Dermis blood vessel endothelial cell (primary cell): ENCODE data around the gene ADCY5. TPM values are rescaled to one million over a fixed set of nuclear protein-coding genes. Genes with fewer than 3 reads are reported as not detected.

Experiments used
- DNase-seq: peaks from one replicate; pipeline ENCODE4 v3.0.0; 2010
- total RNA-seq: library from RNA; depleted of rRNA; stranded (reverse); fragments of >200 nt; gene quantifications from 2 replicates; pipeline ENCODE4 v1.2.3, GENCODE V29; 2014

Gene ADCY5
- total RNA-seq, 1 donor from 2014 or later = 0.17 TPM

DNA sequence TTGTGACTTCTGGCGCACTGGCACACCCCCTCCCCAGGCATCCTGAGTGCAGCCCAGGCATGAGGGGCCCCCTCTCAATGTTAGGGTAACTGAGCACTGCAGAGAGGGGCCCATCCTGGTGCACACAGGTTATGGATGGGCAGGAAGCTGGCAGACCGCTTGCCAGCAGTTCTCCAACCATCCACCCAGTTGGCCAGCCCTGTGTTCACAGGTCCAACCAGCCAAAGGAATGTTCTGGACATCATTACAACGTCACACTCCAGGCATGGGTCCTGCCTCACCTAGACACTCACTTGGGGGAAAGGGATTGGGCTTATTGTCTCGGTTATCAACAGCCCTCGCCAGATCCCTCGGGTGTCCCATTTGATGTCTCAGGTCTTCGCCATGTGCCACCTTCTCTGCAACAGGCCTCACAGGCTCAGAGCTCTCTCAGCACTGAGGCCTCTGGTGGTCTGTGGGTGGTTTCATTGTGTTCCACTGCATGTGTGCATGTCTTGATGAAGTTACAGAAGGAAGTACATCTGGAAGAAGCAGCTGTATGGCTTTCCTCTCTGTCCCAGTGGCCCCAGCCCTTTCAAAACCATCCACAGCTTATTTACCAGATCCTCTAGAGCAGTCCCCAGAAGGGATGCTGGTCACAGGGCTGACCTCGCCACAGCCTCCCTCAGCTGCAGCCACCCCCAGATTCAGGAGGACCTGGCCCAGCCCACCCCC lies 23.7 kb downstream of the ADCY5 start:
- no peak for DNase-seq

DNA sequence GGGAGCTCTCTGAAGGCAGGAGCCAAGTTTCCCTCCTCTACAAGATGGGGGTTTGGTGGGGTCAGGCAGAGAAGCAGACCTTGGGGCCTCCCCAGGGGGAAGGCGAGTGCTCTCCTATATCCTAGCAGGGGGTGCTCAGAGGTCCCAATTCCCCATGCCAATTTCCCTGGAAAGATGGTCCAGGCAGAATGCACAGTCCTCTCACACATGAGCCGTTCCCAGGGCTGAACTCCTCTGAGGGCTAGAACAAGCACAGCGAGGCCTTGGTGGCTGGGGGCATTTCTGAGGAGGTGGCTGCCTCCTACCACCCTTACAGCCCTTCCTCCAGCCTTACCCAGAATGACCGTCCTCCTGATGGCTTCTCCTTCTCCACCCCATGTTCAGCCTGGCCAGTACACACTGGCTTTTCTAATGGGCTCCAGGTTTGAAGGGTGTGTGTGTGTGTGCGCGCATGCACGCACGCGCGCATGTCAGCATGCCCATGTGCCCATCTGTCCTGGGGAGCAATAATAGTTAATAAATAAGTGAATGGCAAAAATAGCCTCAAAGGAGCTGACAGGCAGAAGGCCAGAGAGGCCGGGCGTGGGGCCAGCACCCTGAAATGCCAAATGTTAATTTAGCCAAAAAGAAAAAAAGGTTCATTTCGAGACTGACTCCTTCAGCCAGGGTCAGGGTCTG lies 24.4 kb downstream of the ADCY5 start:
- DNase-seq = no peak

DNA sequence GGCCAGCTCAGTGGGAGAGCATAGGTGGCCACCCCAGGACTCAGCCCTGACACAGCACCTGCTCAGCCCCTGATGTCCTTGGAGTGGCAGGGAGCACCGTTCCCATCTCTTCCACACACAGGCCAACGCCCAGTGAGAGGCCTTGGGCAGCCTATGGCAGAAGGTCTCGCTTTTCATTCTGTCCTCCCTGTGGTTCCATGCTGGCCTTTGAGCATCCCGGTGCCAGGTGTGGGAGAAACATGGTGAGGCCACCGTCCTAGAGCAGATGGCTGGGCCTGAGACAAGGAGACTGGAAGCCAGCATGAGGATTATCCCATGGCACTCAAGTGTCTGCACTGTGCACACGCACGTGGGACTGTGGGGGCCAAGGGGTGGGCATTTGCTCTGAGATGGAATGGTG lies 25.1 kb downstream of the ADCY5 start:
- DNase-seq = no peak

DNA sequence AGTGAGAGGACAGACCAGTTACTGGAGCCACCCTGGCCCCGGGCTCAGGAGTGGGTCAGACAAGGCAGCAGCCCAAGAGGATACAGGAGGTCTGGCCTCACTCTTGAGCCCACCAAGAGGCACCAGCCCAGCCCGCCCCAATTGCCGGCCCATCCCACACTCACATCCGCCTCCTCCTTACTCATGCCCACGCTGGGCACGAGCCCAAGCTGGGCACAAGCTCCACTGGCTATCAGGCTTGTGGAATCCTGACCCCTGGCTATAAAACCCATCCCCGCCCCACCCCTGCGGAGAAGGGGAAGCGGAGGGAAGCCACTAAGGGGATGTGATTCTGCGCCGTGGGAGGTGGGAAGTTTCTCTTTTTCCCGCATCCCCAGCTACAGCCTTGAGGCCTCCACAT lies 25.9 kb downstream of the ADCY5 start:
- no peak for DNase-seq

DNA sequence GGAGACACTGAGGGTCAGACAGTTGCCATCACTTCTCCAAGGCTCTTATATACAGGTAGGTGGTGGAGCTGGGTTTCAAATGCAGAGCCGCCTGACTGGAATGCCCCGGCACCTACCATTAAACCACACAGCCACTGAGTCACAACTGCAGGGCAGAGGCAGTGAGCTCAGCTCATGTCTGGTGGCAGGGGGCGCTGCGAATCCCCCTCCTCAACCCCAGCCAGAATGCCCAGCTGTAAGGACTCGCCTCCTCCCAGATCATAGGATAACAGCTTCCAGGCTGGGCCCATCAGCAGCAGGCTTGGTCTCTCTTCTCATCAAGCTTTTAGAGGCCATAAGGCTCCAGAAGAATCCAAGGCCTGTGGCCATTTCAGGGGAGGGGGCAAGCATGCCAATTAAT lies 26.4 kb downstream of the ADCY5 start:
- DNase-seq = no peak

DNA sequence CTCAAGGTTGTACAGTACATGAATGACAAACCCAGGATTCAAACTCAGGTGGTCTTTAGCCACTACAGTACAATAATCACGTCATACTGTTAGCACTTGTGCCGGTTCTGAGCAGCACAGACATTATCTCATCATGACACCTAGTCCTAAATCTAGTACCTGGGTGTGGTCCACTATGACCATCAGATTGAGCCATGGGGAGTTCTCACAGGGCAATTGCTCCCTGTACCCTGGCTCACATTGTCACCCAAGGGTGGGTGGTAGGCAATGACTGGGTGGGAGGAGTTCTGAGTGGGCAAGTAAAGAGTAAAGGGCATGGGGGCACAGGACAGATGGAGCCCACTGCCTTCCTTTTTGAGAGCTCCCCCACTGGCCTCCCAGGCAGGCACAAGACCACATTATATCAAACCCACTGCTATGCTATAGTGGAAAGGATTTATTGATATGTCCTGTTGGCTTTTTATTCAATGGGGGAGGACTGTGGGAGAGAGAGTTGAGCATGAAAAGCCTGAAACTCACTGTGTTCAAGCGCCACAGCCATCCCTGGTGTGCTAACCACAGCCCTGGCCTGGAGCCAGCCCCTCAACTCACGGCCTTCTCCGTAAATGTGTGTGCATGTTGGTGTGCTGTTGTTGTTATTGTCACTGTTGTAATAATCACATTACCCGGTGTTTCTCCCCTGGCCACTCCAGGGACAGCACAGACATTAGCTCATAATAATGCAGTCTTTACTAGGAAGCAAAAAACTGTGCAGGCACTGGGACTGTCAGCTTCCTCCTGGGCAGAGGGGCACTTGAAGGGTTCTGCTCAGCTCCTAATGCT lies 27.3 kb downstream of the ADCY5 start:
- no peak for DNase-seq

DNA sequence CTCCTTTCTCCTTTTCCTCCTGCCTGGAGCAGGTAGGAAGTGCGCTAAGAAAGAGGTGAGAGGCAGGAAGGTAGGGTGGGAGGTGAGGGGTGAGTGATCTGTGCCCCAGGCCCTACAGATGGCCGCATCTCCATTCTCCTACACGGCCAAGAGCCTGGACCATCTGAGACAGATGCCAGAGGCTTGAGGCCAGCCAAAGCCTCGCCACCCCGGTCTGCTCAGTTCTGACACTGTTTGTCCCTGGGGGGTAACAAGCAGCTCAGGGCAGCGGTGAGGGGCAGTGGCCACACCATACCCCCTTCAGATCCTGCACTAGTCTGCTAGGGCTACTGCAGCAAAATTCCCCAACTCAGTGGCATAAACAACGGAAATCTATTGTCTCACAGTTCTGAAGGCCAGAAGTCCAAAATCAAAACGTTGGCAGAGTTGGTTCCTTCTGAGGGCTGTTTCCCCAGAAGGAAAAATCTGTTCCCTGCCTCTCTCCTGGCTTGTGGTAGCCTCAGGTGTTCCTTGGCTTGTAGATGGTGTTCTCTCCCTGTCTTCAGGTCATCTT lies 28.4 kb downstream of the ADCY5 start:
- DNase-seq = no peak

DNA sequence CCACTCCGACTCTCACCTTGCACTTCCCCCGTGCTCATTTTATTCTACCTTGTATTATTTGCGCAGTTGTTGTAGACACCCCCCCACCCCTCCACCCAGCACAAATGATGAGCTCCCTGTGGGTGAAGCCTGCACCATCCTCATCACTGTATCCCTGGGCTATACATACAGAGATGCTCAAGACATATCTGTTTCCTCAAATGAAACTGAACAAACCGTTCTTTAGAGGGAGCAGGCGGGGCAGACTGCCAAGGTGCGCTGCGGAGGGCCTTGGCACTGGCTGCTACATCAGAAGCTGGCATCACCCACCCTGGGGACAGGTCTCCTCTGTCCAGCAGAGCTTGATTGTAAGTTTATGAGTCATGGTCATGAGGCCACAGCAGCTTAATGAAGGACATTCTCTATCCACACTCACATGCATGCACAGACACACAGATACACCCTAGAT lies 29.0 kb downstream of the ADCY5 start:
- DNase-seq = no peak

DNA sequence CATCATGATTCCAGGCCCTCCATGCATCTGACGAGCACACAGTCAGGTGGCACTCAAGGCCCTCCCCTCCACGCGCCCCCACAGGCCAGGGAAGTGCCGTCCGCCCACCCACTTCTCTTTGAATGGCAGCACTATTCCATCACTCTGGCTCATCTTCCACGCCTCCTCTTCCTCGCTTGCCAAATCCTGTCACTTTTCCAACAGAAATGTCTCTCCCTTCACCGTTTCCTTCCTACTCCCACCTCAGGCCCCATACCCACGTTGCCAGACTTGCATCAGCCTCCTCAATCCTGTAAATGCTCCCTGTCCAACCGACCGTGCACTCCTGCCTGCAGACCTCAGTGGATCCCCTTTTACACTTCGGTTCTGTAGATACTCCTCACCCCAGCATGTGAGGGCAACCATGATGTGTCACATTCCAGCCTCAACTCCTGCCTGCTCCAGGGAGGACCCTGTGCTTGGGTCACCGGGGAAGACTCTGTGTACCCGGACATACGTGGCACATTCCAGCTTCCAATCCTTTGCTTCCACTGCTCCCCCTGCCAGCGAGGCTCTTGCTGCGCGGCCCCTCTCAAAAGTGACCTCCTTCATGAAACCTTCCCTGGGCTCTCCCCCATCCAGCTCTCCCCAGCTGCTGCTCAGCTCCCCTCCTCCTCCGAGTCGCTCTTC lies 29.6 kb downstream of the ADCY5 start:
- DNase-seq = no peak

DNA sequence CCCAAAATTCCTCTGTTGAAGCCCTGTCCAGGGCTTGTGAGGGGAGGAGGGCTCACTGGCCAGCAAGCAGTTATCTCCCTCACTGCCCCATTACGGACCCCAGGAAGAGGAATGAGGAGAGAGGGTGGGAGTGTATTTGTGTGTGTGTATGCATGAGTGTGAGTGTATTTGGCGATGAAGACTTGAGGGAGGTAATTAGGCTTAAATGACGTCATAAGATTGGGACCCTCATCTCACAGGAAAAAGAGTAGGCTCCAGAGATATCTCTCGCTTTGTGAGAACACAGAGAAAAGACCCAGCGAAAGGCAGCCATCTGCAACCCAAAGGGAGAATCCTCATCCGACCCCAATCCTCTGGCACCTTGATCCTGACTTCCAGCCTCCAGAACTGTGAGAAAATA lies 32.2 kb downstream of the ADCY5 start:
- DNase-seq = no peak

DNA sequence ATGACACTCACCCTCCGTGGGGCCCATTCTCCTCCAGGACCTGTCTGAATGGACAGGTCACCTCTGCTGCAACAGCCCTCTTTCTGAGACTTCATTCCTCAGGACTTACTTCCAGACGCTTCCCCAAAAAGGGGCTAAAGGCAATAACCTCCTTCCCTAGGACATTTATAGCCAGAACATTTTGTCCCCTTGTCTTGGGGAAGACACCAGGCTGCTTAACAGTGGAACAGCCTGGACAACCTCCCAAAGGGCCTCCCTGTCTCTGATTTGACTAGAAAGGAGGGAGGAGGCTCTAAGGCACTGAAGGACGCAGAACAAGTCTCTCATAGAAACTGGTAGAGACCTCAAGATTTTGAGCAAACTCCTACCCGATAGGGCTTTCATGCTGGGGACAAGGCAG lies 32.7 kb downstream of the ADCY5 start:
- no peak for DNase-seq

DNA sequence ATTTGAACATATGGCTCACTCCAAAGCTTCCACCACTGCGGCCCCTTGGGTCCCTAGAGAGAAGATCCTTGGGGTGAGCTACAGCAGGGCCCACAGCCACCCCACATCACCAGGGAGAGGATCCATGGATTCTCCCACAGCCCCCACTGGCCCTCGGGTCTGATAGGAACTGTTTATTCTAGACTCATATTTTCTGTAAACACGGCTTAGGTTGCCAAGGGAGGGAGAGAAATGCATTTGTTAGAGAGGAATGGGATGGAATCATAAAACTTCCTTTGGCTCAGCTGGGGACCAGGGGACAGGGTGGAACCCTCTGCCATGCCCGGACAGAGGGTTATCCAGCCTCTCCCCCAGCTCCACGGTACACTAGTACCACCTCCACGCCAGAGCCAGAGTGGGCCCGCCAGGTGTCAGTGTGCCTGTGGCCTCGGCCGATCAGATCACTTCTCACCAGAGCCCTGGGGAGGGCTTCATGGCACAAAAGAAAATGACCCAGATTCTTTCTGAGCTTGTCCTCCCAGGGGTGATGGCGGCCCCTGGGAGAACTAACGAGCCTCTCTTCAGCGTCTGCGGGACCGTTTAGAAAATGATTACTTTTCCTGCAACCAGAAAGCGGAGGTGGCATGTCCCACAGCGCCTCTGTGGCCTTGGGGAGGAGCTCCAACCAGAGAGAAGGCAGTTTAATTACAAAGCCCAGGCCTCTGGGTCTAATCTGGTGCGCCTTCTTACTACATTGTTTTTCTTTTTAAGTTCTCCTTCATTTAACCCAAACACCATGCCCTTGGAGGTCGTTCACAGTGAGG lies 33.7 kb downstream of the ADCY5 start:
- no peak for DNase-seq

DNA sequence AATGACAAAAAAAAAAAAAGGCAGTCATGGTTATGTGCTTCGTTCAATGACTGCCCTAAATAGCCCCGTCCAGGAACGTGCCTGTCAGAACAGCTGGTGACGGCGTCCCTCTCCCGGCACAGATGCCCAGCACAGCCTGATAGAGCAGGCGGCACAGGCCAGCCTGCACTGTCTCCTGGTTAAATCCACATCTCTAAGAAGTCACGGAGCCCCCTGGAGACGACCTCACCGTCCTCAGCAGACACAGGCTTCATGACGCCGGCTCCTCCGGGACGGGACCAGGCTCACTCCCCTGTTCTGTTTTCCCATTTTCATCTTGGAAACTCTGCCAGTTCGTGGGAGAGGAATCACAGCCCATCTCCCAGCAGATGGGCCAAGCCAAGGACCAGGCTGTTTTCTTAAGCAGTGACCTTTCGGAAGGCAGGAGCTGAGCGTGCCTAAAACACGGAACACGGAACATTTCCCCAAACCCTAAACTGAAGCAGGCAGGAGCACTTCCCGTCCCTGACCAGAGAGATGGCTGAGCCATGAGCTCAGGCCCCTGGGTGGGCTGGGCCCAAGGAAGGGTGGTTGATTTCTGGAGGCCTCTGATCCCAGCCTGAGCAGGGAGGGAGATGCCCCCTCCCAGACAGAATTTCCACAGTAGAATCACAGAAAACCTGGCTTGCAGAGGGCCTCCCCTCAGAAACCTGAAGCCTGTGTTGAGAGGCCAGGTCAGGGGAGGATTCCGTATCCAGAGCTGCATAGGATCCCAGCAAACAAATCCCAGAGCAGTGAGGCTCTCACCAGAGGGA lies 35.9 kb downstream of the ADCY5 start:
- no peak for DNase-seq

DNA sequence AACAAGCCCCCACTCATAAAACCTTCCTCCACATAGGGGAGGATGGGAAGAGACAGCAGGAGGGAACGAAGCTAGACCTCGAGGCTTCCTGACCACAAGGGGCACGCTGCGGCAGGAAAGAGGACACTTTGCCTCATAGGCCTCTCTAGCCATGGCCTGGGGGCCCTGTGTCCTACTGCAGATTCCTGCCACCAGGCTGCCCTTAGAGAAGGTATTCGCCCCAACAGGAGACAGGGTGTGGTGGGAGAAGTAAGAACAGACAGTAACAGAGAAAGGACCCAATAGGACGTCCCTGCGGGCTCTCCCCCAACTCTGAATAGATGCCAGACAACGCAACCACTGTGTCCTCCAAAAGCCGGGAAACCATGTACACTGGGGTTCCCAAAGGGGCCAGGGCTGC lies 36.8 kb downstream of the ADCY5 start:
- DNase-seq = no peak

DNA sequence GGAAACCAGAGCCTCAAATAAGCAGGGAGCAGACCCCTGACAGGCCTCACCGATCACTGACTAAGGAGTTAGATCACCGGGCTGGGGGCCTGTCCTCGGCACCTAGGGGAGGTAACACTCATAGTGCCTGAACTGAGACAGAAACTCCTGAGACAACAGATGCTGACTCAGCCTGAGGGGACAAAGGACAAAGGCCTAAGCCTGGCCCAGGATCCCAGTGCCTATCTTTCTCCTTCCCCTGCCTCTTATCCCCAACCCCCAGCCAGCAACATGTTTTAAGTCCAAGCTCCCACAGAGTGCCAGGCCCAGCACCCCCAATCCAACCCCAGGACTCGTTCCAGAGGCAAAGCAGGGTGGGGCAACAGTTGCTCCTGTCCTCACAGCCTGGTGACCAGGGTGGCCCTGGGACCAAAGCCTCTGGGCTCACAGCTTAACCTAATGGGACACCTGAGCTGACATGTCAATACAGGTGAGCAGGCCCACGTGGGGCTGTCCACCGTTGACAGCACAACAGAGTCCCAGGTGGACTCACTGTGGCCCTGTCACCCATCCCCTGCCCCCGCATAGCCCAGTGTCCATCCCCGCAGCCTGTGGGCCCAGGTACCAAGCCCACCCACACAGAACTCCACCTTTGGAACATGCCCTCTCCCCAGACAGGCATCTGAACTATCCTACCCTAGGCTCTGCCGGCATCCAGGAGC lies 37.4 kb downstream of the ADCY5 start:
- DNase-seq = no peak

DNA sequence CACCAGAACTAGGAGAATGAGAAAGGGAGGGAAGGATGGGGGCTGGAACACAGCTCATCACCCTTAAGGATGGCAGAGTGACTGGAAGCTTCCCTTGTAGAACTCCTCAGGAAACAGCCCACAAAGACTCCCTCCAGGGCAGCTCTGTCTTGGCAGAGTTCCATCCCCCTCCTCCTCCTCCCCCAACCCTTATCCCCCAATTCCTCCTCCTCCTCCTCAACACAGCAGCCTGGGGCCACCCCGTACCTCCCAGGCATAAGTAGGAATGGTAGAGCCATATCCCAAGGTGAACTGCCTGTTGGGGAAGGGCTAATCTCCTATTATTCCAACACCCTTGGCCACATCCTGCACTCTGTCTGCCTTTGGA lies 38.8 kb downstream of the ADCY5 start:
- no peak for DNase-seq

DNA sequence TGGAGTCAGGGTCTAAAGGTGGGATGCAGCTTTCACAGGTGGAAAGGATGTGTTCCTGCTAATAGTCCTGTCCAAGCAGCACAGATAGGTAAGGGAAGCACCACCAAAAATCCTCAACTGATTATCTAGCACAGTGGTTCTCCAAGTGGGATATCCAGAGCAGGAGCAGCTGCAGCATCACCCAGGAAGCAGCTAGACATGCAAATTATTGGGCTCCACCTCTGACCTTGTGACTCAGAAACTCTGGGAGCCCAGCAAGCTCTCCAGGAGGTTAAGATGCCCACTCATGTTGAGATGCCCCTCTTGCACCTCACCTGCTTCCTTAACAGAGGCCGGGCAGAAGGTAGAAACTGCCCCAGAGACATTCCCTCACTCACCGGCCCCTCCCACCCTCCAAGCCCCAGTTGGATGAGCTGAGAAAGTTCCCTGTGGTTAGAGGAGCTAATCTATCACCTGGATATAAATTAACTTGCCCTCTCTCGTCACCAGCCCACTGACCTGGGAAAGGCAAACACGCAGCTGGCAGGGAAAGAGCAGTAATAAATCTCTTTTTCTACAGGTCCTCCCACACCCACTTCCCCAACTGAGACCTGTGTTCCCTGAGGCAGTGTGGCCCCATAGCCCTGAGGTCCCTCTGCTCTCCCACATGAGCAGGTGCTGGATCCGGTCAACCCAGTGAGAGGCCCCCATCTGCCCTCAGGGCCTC lies 39.3 kb downstream of the ADCY5 start:
- no peak for DNase-seq

DNA sequence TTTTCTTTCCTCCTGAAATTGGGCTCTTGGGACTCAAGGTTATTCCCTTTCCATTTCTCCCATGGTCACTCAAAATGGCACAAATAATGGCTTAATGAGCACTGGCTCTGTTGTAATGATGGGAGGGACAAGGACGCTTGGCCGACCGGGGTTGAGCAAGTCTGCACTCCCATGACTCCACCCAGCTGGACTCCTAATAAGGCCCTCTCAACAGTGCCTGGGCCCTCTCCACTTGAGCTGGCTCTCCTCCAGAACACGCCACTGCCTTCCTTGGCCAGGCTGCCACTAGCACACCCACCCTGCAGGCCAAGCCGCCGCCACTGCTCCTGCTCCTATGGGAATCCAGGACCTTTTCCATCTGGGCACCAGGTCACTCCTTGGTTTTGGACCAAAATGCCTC lies 42.3 kb downstream of the ADCY5 start:
- no peak for DNase-seq

DNA sequence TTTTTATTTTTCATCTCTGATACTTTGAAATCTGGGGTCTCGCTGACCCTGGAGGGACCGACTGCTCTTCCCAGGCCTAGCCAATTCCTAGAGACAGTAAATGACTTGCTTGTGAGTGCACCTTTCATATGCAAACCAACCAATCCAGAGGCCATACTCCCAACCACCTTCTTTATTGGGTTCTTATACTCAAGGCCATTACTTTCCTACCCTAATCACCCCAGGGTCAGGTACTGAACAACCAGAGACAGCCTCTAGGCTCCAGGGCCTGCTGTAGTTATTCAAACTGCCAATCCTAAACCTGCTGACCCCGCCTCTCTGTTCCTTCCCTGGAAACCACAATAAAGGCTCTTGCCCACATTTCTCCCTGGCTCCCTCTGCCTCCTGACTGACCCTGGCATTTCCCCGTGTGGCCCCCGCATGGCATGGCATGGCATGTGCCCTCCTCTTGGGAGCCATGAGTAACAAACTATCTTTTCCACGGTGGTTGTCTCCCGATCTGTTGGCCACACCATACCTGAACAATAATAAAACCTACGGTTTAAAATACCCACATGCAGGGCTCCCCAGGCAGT lies 42.9 kb downstream of the ADCY5 start:
- no peak for DNase-seq
